T-cell (primary cell): ENCODE results near the gene RIN2. TPM values are rescaled to one million over a fixed set of nuclear protein-coding genes. Genes with fewer than 3 reads are reported as not detected.

Experiments
- ATAC-seq, 4 experiments: fragments of 200-7000 bp in 3 of 4; fragments of 150-1000 bp in 1 of 4; cut with Tn5 transposase; replicated peaks in 1 of 4; 1 replicate in 3 of 4; 2 replicates in 1 of 4; pipeline ENCODE4 v1.10.0; 2021; ENCODE audit warnings: moderate library complexity in 3 of 4, mild to moderate bottlenecking in 2 of 4, moderate number of reproducible peaks in 1 of 4
- CTCF ChIA-PET, 2 donors: fragments of 300-600 bp; sonication (Branson Sonifier 250); formaldehyde crosslinking; loops; one replicate each; lab custom pipeline; 2022; ENCODE audit warnings: antibody characterized with exemption in 2 of 2; lab: Charles Lee
- POLR2A ChIA-PET, 2 donors: fragments of 300-600 bp; sonication (Branson Sonifier 250); formaldehyde crosslinking; loops; one replicate each; lab custom pipeline; 2022; ENCODE audit warnings: antibody characterized with exemption in 2 of 2; lab: Charles Lee
- DNase-seq, 35 experiments: peaks; one replicate each; pipeline versions ENCODE4 v3.0.0 to v3.0.0-alpha.2; 2013 to 2023
- H3K27ac ChIP-seq: one replicate; pipeline ENCODE4 v1.5.1; 2013; ENCODE audit warnings: low read length
- H3K27me3 ChIP-seq, 2 experiments: replicated peaks in 1 of 2; 1 replicate in 1 of 2; 2 replicates in 1 of 2; pipeline versions ENCODE4 v1.6.1 to v1.7.0; 2013; ENCODE audit warnings: low read length in 1 of 2, mixed read lengths in 1 of 2; ENCODE audit not compliant: control insufficient read depth in 2 of 2, insufficient read depth in 2 of 2; ENCODE audit errors: extremely low read depth in 1 of 2
- H3K36me3 ChIP-seq, 2 donors: 1 replicate in 1 of 2; 2 replicates in 1 of 2; pipeline versions ENCODE4 v1.6.1 to v1.7.0; 2013; ENCODE audit warnings: low read length in 1 of 2; ENCODE audit not compliant: control insufficient read depth in 2 of 2, insufficient read depth in 1 of 2; ENCODE audit errors: extremely low read depth in 1 of 2
- H3K4me1 ChIP-seq, 2 experiments: 1 replicate in 1 of 2; 2 replicates in 1 of 2; pipeline versions ENCODE4 v1.6.1 to v1.7.0; 2013; ENCODE audit warnings: low read length in 2 of 2, mixed read lengths in 1 of 2; ENCODE audit not compliant: insufficient read depth in 2 of 2, control insufficient read depth in 1 of 2; ENCODE audit errors: extremely low read depth in 1 of 2
- H3K4me3 ChIP-seq, 2 donors: 1 replicate in 1 of 2; 2 replicates in 1 of 2; pipeline versions ENCODE4 v1.5.1 to v1.7.0; 2013; ENCODE audit warnings: mild to moderate bottlenecking in 2 of 2, low read length in 1 of 2, moderate library complexity in 1 of 2; ENCODE audit not compliant: control insufficient read depth in 1 of 2; ENCODE audit errors: extremely low read depth in 1 of 2
- H3K9me3 ChIP-seq: 2 replicates; pipeline ENCODE4 v1.7.0; 2013
- H3K27ac Mint-ChIP-seq, 2 donors: one replicate each; pipeline ENCODE4 v1.8.0; 2020 to 2021; ENCODE audit warnings: mild to moderate bottlenecking in 2 of 2, mixed read lengths in 2 of 2
- H3K27me3 Mint-ChIP-seq, 2 donors: one replicate each; pipeline ENCODE4 v1.8.0; 2021 to 2022; ENCODE audit warnings: mixed read lengths in 2 of 2
- H3K36me3 Mint-ChIP-seq: one replicate; pipeline ENCODE4 v1.8.0; 2021; ENCODE audit warnings: mixed read lengths
- H3K4me1 Mint-ChIP-seq, 3 donors: one replicate each; pipeline ENCODE4 v1.8.0; 2020 to 2022; ENCODE audit warnings: mixed read lengths in 3 of 3, mild to moderate bottlenecking in 1 of 3
- H3K4me3 Mint-ChIP-seq, 3 donors: one replicate each; pipeline ENCODE4 v1.8.0; 2020 to 2022; ENCODE audit warnings: mild to moderate bottlenecking in 3 of 3, mixed read lengths in 3 of 3, moderate library complexity in 3 of 3
- H3K9me3 Mint-ChIP-seq, 3 donors: one replicate each; pipeline ENCODE4 v1.8.0; 2020 to 2022; ENCODE audit warnings: mixed read lengths in 3 of 3
- WGBS: methylation state at CpG from one replicate; pipeline ENCODE4 v1.1.5; 2013; ENCODE audit warnings: missing lambda C conversion rate; ENCODE audit not compliant: insufficient coverage; 5-methylcytosine and 5-hydroxymethylcytosine counted together
- total RNA-seq, 35 experiments: library from RNA in 6 of 35; stranded (reverse) in 6 of 35; fragments of 120-200 nt in 1 of 35; gene quantifications; one replicate each; pipeline versions ENCODE4 v1.2.1 to v1.2.4 and lab custom pipeline; 2013 to 2026

Gene RIN2
- total RNA-seq, 5 donors from 2014 or later (not counting 1 experiment from before 2014, with no cell fraction given), result 0.20 to 0.89 (median 0.26) TPM; not detected in 2

DNA sequence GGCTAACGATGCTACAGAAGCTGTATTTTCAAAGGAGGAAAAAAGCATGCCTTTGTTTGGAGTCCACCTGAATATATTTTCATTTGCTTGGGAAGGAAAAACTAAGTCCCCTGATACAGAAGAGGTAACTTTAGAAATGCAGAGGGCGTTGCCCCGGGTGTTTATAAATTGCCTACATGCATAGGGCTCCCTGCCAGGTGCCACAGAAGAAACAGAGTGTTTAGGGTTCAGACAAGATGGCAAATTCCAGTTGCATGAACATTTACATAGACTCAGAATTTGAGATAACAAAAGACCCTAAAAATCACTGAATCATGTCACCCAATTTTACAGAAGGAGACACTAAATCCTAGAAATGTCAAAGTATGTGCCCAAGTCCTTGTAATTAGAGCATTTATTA, 19.9 kb downstream of the RIN2 start:
- 70% methylated on average over 2 of the region's 3 CpGs for WGBS

GRCh38 chr20:19778404-19778803, 20.3 kb downstream of the RIN2 start:
- peaks cover 0 to 2% of the 10 kb centered on the region in 2 experiments for H3K27me3 ChIP-seq
- H3K4me1 ChIP-seq, result no peaks in the 10 kb centered on the region
- H3K36me3 Mint-ChIP-seq, result no peaks in the 10 kb centered on the region
- H3K4me1 Mint-ChIP-seq, result no peaks in the 10 kb centered on the region
- ATAC-seq (no peak), DNase-seq (no peak)
- ChIA-PET POLR2A (no interaction called here), CTCF (no interaction called here)
- H3K9me3 ChIP-seq, result no peaks in the 10 kb centered on the region
- H3K27me3 Mint-ChIP-seq, result peaks cover 0 to under 1% of the 10 kb centered on the region in 2 donors
- 87% methylated on average over 2 of the region's 3 CpGs for WGBS
- no peak overlapping the region for H3K27ac Mint-ChIP-seq
- H3K4me3 Mint-ChIP-seq, result no peak overlapping the region
- no peak overlapping the region for H3K27ac ChIP-seq
- H3K4me3 ChIP-seq, result no peak overlapping the region
- H3K9me3 Mint-ChIP-seq, result peaks cover 0 to 3% (median 0%) of the 10 kb centered on the region in 3 donors
- no peaks in the 10 kb centered on the region for H3K36me3 ChIP-seq

More for the DNA sequence above, 19.9 kb downstream of the RIN2 start:
- no peak overlapping the region for H3K4me3 ChIP-seq
- peaks cover 0 to 3% (median 0%) of the 10 kb centered on the region in 3 donors for H3K9me3 Mint-ChIP-seq
- H3K9me3 ChIP-seq, result no peaks in the 10 kb centered on the region
- H3K27ac Mint-ChIP-seq, result no peak overlapping the region
- H3K4me1 ChIP-seq, result no peaks in the 10 kb centered on the region
- H3K27me3 Mint-ChIP-seq, result no peaks in the 10 kb centered on the region
- ChIA-PET CTCF (no interaction called here), POLR2A (no interaction called here)
- ATAC-seq (no peak), DNase-seq (no peak)
- H3K27me3 ChIP-seq, result peaks cover 0 to 2% of the 10 kb centered on the region in 2 experiments
- H3K36me3 ChIP-seq, result no peaks in the 10 kb centered on the region
- no peaks in the 10 kb centered on the region for H3K36me3 Mint-ChIP-seq
- no peaks in the 10 kb centered on the region for H3K4me1 Mint-ChIP-seq
- no peak overlapping the region for H3K4me3 Mint-ChIP-seq
- H3K27ac ChIP-seq, result no peak overlapping the region

DNA sequence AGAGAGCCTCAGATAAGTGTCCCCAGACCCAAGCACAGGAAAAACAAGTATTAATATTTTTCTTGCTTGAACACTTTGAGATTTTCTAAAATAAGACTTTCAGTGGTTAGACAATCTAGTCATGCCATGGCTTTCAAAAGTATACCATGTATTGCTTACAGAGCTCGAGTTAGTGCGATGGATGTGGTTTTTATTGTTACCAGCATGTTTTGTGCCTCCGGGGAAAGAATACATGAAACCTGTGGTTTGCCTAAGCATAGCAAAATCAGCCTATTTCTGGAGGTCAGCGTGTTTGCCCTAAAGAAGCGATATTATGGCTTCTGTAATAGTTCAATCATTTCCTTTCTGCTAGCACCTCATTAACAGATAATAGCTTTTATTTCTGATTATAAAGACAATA, 21.6 kb downstream of the RIN2 start:
- H3K4me1 Mint-ChIP-seq, result peaks cover 0 to 7% (median 0%) of the 10 kb centered on the region in 3 donors
- POLR2A ChIA-PET, result no interaction called here
- ATAC-seq (no peak), DNase-seq (no peak)
- no peak overlapping the region for H3K4me3 ChIP-seq
- H3K9me3 Mint-ChIP-seq, result peaks cover 0 to 3% (median 0%) of the 10 kb centered on the region in 3 donors
- H3K9me3 ChIP-seq, result no peaks in the 10 kb centered on the region
- WGBS, result 30% methylated on average over 2 of the region's 5 CpGs
- H3K27ac Mint-ChIP-seq, result no peak overlapping the region
- peaks cover 0 to 11% of the 10 kb centered on the region in 2 donors for H3K27me3 Mint-ChIP-seq
- no peaks in the 10 kb centered on the region for H3K4me1 ChIP-seq
- no peaks in the 10 kb centered on the region for H3K36me3 ChIP-seq
- no peak overlapping the region for H3K27ac ChIP-seq
- H3K4me3 Mint-ChIP-seq, result no peak overlapping the region
- CTCF ChIA-PET, result no interaction called here
- peaks cover 0 to 4% of the 10 kb centered on the region in 2 experiments for H3K27me3 ChIP-seq
- H3K36me3 Mint-ChIP-seq, result no peaks in the 10 kb centered on the region

GRCh38 chr20:19780261-19780660, 22.2 kb downstream of the RIN2 start:
- Mint-ChIP-seq H3K27ac (no peak overlapping the region), H3K36me3 (no peaks in the 10 kb centered on the region), H3K4me1 (peaks cover 0 to 8% (median 2%) of the 10 kb centered on the region in 3 donors), H3K9me3 (peaks cover 0 to 3% (median 0%) of the 10 kb centered on the region in 3 donors), H3K4me3 (no peak overlapping the region), H3K27me3 (peaks cover 0 to 11% of the 10 kb centered on the region in 2 donors)
- H3K27ac ChIP-seq, result no peak overlapping the region
- H3K4me3 ChIP-seq, result no peak overlapping the region
- WGBS, result no CpG with 5 or more reads among the region's 5 CpGs
- no peaks in the 10 kb centered on the region for H3K4me1 ChIP-seq
- POLR2A ChIA-PET, result no interaction called here
- H3K27me3 ChIP-seq, result peaks cover 0 to 5% of the 10 kb centered on the region in 2 experiments
- H3K9me3 ChIP-seq, result no peaks in the 10 kb centered on the region
- DNase-seq, result no peak
- CTCF ChIA-PET, result no interaction called here
- H3K36me3 ChIP-seq, result no peaks in the 10 kb centered on the region
- ATAC-seq, result no peak

GRCh38 chr20:19781235-19781634, 23.2 kb downstream of the RIN2 start:
- H3K9me3 Mint-ChIP-seq, result peaks cover 0 to 3% (median 0%) of the 10 kb centered on the region in 3 donors
- H3K27me3 Mint-ChIP-seq, result peaks cover 2 to 11% of the 10 kb centered on the region in 2 donors
- H3K4me3 Mint-ChIP-seq, result no peak overlapping the region
- H3K36me3 Mint-ChIP-seq, result no peaks in the 10 kb centered on the region
- no peaks in the 10 kb centered on the region for H3K4me1 ChIP-seq
- ChIA-PET CTCF (interaction anchor here in 1 of 2 donors (0.7 kb wide), 1 partner anchor 181 kb away, joined by 3 read pairs; no protein-coding TSS in a partner anchor), POLR2A (no interaction called here)
- H3K27ac Mint-ChIP-seq, result no peak overlapping the region
- DNase-seq (no peak), ATAC-seq (no peak)
- WGBS, result 80% methylated on average over 6 of the region's 7 CpGs
- H3K9me3 ChIP-seq, result no peaks in the 10 kb centered on the region
- H3K4me3 ChIP-seq, result no peak overlapping the region
- peaks cover 0 to 5% of the 10 kb centered on the region in 2 experiments for H3K27me3 ChIP-seq
- no peak overlapping the region for H3K27ac ChIP-seq
- no peaks in the 10 kb centered on the region for H3K36me3 ChIP-seq
- peaks cover 0 to 8% (median 2%) of the 10 kb centered on the region in 3 donors for H3K4me1 Mint-ChIP-seq

GRCh38 chr20:19782669-19783068, 24.6 kb downstream of the RIN2 start:
- Mint-ChIP-seq H3K27me3 (peaks cover 3 to 11% of the 10 kb centered on the region in 2 donors), H3K27ac (no peak overlapping the region), H3K4me1 (peaks cover 0 to 8% (median 2%) of the 10 kb centered on the region in 3 donors), H3K4me3 (no peak overlapping the region), H3K9me3 (no peaks in the 10 kb centered on the region), H3K36me3 (no peaks in the 10 kb centered on the region)
- no peaks in the 10 kb centered on the region for H3K36me3 ChIP-seq
- DNase-seq (no peak), ATAC-seq (no peak)
- H3K27ac ChIP-seq, result no peak overlapping the region
- peaks cover 0 to 3% of the 10 kb centered on the region in 2 experiments for H3K27me3 ChIP-seq
- H3K4me3 ChIP-seq, result no peak overlapping the region
- WGBS, result 100% methylated on average over 1 of the region's 3 CpGs
- CTCF ChIA-PET, result no interaction called here
- H3K9me3 ChIP-seq, result no peaks in the 10 kb centered on the region
- H3K4me1 ChIP-seq, result no peaks in the 10 kb centered on the region
- POLR2A ChIA-PET, result no interaction called here
